Glutamatergic neuron (in vitro differentiated cells): ENCODE data around the gene MMS19. TPM values are rescaled to one million over a fixed set of nuclear protein-coding genes. Genes with fewer than 3 reads are reported as not detected.

Experiments
- DNase-seq: peaks from one replicate; pipeline ENCODE4 v3.0.0; 2022
- H3K27ac Mint-ChIP-seq: one replicate; pipeline ENCODE4 v1.8.0; 2020; ENCODE audit warnings: mild to moderate bottlenecking, mixed read lengths, inconsistent platforms; ENCODE audit not compliant: unreplicated experiment
- H3K27me3 Mint-ChIP-seq: one replicate; pipeline ENCODE4 v1.8.0; 2020; ENCODE audit warnings: mild to moderate bottlenecking, moderate library complexity, mixed read lengths, inconsistent platforms; ENCODE audit not compliant: unreplicated experiment
- H3K36me3 Mint-ChIP-seq: one replicate; pipeline ENCODE4 v1.8.0; 2020; ENCODE audit warnings: mild to moderate bottlenecking, mixed read lengths, inconsistent platforms; ENCODE audit not compliant: unreplicated experiment
- H3K4me1 Mint-ChIP-seq: one replicate; pipeline ENCODE4 v1.8.0; 2020; ENCODE audit warnings: mild to moderate bottlenecking, low read depth, mixed read lengths, inconsistent platforms; ENCODE audit not compliant: unreplicated experiment
- H3K4me3 Mint-ChIP-seq: one replicate; pipeline ENCODE4 v1.8.0; 2020; ENCODE audit warnings: mild to moderate bottlenecking, mixed read lengths, inconsistent platforms; ENCODE audit not compliant: unreplicated experiment
- H3K9me3 Mint-ChIP-seq: one replicate; pipeline ENCODE4 v1.8.0; 2020; ENCODE audit warnings: mild to moderate bottlenecking, moderate library complexity, mixed read lengths, inconsistent platforms; ENCODE audit not compliant: unreplicated experiment
- total RNA-seq: library from RNA; stranded (reverse); fragmentation: NEBNext Ultra II Directional; extraction: Animal tissue kit (Norgen Biotek cat#: 25700); gene quantifications from one replicate; pipeline ENCODE4 v1.2.1, GENCODE V29; 2021; ENCODE audit not compliant: unreplicated experiment
- TF ChIP-seq, protein P1 (sequence below): fragments of 200-600 bp; sonication (generic); IDR thresholded peaks from one replicate; pipeline ENCODE4 v1.5.0; 2021; ENCODE audit not compliant: partially characterized antibody, unreplicated experiment

The MMS19 gene
- total RNA-seq, 1 donor from 2014 or later = 139 TPM

DNA sequence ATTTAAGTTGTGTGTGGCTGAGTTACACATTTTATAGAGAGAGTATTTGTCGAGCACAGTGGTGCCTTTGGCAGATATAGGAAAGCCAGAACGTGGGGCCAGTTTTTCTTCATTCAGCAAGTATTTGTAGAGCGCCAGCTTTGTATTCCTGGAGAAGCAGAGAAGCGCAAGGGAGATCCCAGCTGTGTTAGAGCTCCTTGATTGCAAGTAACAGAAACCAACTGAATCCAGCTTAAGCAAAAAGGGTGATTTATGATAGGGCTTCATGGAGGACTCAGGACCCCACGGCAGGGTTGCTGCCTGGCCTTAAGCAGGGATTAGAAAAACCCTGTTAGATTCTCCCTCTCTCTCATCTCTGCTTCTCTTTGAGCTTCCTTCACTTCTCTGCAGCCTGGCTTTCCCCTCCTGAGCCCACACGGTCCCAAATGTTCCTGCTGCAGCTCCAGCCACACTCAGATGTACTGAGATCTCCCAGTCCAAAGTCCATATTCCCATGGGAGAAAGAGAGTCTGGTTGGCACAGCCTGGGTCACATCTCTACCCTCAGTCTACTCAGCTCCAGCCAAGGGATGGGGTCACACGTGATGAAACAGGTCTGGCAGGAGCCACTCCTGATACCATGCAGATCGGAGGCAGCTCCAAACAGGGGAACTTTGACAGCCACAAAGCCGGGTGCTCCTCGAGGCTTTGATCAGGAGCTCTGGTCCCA, 17.2 kb upstream of the MMS19 start:
- no peak for DNase-seq
- TF ChIP-seq, protein P1, sequence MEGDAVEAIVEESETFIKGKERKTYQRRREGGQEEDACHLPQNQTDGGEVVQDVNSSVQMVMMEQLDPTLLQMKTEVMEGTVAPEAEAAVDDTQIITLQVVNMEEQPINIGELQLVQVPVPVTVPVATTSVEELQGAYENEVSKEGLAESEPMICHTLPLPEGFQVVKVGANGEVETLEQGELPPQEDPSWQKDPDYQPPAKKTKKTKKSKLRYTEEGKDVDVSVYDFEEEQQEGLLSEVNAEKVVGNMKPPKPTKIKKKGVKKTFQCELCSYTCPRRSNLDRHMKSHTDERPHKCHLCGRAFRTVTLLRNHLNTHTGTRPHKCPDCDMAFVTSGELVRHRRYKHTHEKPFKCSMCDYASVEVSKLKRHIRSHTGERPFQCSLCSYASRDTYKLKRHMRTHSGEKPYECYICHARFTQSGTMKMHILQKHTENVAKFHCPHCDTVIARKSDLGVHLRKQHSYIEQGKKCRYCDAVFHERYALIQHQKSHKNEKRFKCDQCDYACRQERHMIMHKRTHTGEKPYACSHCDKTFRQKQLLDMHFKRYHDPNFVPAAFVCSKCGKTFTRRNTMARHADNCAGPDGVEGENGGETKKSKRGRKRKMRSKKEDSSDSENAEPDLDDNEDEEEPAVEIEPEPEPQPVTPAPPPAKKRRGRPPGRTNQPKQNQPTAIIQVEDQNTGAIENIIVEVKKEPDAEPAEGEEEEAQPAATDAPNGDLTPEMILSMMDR = no peak
- Mint-ChIP-seq H3K36me3 (no peaks in the 10 kb centered on the region), H3K4me1 (peaks cover 31% of the 10 kb centered on the region), H3K27ac (no peak overlapping the region), H3K9me3 (peaks cover 9% of the 10 kb centered on the region), H3K27me3 (peaks cover 2% of the 10 kb centered on the region), H3K4me3 (no peak overlapping the region)

DNA sequence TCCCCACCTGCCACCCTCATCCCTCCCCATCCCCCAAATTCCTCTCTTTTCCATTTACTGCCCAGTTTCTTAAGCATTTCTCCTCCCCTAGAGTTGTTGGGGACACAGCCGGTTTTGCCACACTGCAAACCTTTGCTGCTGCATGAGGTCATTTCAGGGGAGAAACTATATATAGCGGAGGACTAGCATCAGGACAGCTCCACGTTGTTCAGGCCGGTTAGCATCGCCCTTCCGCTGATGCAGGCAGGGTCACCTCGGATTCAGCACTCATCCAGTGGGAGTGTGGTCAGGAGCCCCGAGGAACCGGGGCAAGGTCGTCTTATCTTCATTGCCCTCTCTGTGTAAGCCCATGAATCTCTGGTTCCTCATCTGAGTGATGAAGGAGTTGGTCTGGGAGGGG, 16.1 kb upstream of the MMS19 start:
- Mint-ChIP-seq H3K4me1 (peaks cover 24% of the 10 kb centered on the region), H3K27me3 (peaks cover 2% of the 10 kb centered on the region)

DNA sequence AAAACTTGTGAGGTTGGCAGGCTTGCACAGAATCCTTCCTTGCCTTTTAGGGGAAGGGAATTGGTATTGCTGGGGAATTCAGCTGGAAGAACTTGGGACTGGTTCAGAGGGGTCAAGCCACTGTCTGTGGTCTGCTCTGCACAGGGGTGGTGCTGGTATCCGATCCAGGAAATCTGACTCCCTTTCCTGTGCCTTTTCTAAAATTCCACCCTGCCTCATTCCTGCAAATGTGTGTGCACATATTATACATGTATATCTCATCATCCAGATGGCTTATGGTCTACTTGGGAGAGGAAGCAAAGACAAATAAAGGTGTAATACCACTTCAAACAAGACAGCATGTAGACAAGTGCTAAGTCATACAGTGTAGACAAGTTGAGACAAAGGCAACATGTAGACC, 14.8 kb upstream of the MMS19 start:
- H3K36me3 Mint-ChIP-seq = no peaks in the 10 kb centered on the region
- TF ChIP-seq, protein P1 = no peak
- peaks cover 10% of the 10 kb centered on the region for H3K9me3 Mint-ChIP-seq
- H3K27me3 Mint-ChIP-seq = peaks cover 2% of the 10 kb centered on the region
- no peak for DNase-seq
- H3K27ac Mint-ChIP-seq = no peak overlapping the region
- H3K4me3 Mint-ChIP-seq = no peak overlapping the region
- peaks cover 17% of the 10 kb centered on the region for H3K4me1 Mint-ChIP-seq

More for the DNA sequence above, 16.1 kb upstream of the MMS19 start:
- Mint-ChIP-seq H3K36me3 (no peaks in the 10 kb centered on the region), H3K4me3 (no peak overlapping the region), H3K27ac (no peak overlapping the region), H3K9me3 (peaks cover 10% of the 10 kb centered on the region)
- TF ChIP-seq, protein P1 = no peak
- DNase-seq = no peak

DNA sequence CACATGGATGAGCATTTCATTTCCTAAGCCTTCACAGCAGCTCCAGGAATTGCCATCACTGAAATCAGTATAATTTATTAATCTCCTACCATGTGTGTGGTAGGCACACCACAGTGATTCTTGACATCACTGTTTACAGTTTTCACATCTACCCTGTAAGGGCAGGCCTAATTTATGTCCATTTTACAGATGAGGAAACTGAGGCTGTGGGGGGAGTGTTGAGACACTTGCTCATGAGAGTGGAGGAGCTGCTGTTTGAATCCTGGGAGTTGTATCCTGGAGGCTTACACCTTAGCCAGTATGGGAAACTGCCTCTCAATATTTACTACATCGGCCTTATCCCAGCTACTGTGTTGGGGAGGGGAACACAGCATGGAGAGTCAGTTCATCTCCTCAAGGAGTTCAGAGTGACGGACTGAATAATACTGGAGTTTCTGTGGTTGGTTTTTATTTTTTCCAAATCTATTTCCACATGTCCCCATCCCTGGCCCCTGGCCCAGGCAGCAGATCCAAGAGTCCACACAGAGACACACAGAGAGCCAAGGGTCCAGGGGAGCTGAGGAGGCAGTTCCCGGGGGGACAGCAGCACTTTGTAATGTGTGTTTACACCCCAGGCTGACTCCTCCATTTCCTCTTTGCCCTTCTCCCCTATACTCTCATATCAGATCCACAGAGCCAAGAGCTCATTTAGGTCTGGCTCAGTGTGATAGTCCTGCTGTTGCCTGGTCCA, 13.7 kb upstream of the MMS19 start:
- Mint-ChIP-seq H3K36me3 (no peaks in the 10 kb centered on the region), H3K4me3 (no peak overlapping the region), H3K4me1 (peaks cover 14% of the 10 kb centered on the region), H3K27ac (no peak overlapping the region), H3K9me3 (peaks cover 8% of the 10 kb centered on the region), H3K27me3 (peaks cover 2% of the 10 kb centered on the region)
- TF ChIP-seq, protein P1 = no peak
- no peak for DNase-seq

DNA sequence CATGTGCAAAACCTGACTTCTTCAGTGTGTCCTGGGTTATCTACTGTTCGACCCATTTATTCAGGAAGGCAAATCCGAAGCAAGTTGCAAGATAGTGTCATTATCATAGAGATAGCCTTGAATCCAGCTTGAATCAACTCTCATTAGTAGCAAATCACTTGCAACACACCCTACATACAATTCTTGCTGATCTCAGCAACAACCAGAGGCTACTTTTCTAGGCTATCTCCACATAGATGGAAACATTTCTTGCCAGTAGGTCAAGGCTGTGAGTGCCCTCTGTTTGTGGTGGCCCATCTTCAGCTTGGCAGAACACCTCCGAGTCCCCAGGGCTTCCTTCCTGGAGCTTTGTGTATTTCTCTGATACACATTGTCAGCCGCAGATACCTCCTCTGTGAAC, 12.5 kb upstream of the MMS19 start:
- H3K4me1 Mint-ChIP-seq = peaks cover 14% of the 10 kb centered on the region
- TF ChIP-seq, protein P1 = no peak
- no peak for DNase-seq
- no peak overlapping the region for H3K4me3 Mint-ChIP-seq
- no peak overlapping the region for H3K27ac Mint-ChIP-seq
- peaks cover 7% of the 10 kb centered on the region for H3K9me3 Mint-ChIP-seq
- H3K27me3 Mint-ChIP-seq = peaks cover 2% of the 10 kb centered on the region
- H3K36me3 Mint-ChIP-seq = no peaks in the 10 kb centered on the region
